NCI-H82 treated with DMSO at 0.1 percent for 48 hours (cell line): ENCODE measurements around the gene POLD4.

Experiments used
- DNase-seq: peaks from one replicate; lab custom pipeline; 2025; ENCODE audit not compliant: unreplicated experiment; lab: John Stamatoyannopoulos, UW

POLD4 gene

DNA sequence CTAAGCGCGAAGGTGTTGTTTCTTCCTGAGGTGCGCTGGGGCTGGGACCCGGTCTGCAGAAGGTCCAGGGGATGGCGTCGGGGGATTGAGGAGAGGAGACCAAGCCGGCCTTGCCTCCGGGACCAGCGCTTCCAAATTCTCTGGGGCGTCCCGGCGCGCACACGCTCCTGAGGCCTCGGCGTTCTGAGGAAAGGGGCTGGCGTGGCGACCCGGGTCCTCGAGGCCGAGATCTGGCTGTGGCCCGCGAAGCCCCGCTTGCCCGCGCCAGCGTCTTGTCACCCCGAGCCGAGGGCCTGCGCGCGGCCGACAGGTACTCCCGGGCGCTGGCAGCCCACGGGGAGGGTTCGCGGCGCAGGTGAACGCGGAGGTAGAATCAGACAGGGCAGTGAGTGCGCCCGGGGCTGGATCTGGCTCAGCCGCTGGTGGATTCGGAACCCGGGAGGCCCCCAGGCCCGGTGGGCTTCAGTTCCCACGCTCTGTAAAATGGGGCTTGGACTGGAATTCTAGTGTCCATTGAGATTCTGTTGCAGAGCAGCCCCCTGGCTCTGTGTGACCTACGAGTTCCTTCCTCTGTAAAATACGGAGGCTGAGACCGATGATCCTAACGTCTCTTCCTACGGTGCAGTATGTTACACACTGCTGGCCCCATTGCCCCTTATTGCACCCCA lies 35.3 kb downstream of the POLD4 start:
- no peak for DNase-seq

DNA sequence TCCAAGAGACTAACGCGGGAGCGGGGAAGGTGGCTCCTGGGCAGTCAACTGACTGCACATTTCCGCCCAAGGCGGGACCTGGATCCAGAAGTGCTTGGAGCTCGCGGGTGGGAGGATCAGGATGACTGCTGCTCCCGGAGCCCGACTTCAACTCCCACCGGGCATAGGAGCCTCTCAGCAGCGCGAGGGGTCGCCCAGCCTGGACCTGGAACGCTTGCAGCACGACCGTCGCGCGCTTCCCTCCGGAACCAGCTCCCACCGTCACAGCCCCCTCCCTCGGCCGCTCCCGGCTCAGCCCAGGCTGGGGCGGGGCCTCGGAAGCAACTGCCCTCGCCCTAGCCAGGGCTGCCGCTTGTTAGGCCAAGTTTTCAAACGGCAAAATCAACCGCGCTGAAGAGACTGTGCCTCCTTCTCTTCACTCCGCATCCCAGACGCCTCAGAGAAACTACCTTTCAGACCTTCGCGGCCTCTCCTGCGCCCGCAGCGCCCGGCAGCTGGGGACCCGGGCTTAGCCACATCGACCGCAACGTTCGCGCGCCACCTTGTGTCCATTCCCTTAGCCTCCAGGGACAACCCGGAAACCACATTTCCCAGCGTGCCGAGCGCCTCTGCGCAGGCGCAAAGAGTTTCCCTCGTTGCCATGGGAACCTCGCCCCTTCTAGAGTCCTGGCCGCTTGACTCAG lies 36.0 kb downstream of the POLD4 start:
- DNase-seq = peak; percentile 77

DNA sequence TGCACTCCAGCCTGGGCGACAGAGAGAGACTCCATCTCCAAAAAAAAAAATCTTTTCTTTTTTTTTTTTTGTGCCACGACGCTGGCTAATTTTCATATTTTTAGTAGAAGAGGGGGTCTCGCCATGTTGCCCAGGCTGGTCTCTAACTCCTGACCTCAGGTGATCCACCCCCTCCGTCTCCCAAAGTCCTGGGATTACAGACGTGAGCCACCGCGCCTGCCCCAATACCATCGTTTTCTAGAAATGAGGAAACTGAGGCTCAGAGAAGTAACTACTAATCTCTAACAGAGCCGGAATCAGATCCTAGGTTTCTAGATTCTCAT lies 36.5 kb downstream of the POLD4 start:
- no peak for DNase-seq

DNA sequence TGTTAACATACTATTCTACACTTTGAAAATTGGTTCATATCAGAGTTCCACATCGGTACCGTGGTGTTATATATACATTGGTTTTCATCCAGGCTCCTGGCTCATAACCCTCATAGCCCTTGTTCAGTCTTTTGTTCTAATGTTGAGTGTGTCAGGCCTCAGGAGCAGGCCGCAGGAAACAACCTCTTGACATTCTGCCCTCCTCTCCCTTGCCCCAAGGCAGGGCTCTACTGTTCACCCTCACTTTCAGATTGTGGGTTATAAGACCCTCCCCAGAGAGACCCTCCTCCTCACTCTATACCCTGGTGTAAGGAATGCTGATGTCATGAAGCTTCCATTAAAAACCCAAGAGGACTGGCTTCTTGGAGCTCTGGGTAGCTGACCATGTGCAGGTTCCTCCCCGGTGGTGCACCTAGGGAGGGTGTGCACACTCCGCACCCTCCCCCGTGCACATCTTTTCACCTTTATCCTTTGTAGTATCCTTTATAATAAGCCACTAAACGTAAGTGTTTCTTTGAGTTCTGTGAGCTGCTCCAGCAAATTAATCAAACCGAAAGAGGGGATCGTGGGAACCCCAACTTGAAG lies 37.9 kb downstream of the POLD4 start:
- no peak for DNase-seq

DNA sequence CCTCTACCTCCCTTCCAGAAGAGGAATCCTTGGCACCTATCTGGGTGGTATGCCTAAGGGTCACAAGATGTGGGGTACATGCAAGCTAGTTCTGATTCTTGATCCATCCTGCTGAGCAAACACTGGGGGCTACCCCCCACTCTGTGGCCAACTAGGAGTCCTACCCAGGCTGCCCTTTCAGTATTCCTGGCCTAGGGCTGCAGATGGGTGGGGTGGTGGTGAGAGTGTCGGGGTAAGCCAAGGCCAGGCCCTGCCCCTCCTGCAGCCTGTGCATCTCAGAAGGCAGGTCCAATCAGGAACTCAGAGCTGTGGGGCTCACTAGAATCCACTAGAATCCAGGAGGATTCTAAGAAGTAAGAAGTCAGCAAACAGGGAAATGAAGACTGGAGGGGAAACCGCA lies 39.1 kb downstream of the POLD4 start:
- DNase-seq = no peak

DNA sequence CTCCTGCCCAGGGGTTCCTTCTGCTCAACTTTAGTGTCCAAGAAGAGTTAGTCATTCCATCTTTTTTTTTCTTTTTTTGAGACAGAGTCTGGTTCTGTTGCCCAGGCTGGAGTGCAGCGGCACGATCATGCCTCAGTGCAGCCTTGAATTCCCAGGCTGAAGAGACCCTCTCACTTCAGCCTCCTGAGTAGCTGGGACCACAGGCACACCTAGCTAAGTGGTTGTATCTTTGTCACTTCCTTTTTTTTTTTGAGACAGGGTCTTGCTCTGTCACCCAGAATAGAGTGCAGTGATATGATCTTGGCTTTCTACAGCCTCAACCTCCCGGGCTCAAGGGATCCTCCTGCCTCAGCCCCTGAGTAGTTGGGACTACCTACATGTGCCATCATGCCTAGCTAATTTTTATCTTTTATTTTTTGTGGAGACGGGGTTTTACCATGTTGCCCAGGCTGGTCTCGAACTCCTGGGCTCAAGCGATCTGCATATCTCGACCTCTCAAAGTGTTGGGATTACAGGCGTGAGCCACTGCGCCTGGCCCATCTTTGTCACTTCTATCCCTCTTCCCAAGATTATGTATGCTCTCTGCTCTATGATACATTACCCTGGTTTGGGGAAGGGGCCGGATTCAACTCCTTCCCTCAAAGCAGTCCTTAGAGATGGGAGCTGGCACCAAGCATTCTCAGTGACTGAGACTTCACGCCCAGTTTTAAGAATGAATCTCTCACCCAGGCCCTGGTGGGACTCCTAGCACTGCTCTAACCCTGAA lies 40.0 kb downstream of the POLD4 start:
- DNase-seq = no peak

DNA sequence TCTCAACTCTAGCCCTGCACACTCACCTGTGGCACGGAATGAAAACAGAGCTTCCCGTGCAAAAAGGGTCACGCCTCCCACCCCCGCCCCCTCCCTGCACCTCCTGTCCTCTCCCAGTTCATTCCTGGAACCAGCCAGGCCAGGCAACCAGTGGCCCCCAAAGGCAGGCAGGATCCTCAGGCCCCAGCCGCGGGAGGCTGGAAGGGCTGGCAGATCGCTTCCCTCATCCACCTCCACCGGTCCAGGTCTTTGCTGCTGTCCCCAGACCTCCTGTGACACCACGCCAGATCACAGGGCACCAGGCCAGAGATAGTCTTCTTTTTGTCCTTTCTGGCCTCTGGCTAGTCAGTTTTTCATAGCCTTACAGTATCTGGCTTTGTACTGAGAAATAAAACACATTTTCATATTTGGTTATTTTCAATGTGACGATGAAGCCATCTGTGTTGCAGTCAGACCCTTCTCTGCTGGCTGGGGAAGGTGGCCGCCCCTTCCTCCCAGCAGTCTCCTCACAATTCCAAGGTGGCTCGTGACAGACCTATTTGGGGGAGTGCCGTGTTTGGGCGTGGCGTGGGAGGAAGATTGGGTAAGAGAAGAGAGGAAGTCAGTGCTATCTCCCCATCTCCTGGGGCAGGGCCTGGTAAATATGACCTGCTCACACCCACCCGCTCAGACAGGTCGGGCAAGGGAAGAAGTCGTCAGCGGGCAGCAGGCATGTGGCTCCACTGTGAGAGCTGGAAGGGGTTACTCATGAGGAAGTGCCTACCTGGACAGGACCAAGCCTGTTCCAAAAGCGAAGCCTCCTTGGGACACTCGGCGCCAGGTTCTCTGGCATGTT lies 40.9 kb downstream of the POLD4 start:
- DNase-seq = no peak

DNA sequence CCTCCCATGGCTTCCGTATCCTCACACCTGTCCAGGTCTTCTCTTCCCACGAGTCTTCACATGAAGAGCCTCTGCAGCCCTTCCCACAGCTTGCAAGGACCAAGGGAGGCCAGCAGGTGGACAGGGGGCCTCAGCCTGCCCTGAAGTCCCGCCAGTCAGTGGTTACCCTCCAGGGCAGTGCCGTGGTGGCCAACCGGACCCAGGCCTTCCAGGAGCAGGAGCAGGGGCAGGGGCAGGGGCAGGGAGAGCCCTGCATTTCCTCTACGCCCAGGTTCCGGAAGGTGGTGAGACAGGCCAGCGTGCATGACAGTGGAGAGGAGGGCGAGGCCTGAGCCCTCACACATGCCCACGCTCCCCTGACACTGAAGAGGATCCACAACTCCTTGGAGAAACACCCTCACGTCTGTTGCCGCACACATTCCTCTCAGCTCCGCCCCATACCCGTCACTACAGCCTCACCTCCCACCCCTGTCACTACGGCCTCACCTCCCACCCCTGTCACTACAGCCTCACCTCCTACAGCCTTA lies 41.7 kb downstream of the POLD4 start:
- DNase-seq = no peak

DNA sequence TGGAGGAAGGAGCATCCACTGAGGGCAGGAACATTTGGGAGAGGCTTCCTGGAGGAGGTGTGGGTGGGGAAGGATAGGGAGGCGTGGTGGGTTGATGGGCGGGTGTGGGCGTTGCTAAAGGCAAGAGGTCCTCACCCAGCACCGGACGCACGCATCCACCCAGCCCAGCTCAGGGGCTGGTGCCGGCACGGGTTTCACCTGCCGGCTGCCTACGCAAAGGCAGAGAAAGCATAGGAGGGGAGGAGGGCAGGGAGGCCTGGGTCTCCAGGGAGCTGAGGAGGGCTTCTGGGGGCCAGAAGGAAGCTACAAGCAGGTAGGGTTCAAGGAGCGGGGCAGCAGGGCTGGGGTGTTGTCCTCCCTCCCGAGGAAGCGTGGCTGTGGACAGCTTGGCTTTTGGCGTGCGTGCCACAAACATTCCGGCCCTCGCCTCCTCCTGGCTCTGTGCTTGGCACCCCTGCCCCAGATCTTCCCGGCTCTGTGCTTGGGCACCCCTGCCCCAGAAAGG lies 42.2 kb downstream of the POLD4 start:
- no peak for DNase-seq

DNA sequence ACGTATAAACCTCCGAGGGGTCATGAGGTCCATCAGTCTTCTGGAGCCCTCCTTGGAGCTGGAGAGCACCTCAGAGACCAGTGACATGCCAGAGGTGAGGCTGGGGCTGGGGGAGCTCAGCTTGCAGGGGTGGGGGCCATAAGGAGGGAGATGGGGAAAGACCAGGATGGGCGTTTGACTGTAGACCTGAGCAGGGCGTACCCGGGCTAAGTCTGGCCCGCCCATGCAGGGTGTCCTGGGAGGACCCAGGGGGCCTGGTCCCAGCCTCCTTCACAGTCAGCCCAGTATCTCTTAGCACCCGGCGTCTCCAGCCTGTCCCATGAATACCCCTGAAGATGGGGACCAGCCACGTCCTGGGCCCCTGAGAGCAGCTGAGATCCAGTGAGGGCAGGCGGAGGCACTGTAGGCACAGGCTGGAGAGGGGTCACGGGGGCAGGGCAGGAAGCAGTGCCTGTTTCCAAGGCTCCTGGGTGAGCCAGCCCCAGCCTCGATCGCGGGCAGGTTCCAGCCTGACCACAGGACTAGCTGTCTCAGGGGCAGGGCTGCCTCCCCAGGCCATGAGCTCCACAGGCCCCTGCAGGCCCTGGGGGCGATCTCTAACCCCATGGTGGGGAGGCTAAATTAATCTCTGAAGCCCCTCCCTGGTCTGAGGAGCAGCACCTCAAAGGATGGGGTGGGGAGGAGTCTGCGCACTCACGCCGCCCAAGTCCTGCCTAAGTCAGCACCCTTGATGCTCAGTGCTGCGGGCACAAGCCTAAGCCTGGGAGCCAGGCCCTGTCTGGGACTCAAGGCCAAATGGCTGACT lies 42.9 kb downstream of the POLD4 start:
- no peak for DNase-seq

DNA sequence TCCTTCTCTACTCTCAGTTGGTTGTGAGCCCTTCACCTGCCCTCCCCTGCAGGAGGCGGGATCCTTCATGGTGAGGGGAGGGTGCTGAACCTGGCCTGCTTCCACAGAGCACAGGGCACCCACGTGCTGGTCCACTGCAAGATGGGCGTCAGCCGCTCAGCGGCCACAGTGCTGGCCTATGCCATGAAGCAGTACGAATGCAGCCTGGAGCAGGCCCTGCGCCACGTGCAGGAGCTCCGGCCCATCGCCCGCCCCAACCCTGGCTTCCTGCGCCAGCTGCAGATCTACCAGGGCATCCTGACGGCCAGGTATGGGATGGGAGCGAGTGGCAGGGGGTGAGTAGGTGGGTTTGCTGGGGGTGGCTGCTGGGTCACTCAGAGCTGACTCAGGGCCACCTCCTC lies 43.7 kb downstream of the POLD4 start:
- DNase-seq = no peak

DNA sequence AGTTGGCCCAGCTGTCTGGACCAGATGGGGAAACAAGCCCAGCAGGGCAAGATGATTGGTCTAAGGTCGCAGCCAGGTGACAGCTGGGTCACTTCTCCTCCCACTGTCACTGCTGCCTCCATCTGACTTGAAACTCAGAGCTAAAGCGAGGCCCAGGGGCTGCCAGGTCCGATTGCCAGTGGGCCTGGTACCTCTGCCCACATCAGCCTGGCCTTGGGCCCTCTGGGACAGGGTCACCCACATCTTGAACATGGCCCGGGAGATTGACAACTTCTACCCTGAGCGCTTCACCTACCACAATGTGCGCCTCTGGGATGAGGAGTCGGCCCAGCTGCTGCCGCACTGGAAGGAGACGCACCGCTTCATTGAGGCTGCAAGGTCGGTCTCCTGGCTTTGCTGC lies 44.2 kb downstream of the POLD4 start:
- DNase-seq = no peak

DNA sequence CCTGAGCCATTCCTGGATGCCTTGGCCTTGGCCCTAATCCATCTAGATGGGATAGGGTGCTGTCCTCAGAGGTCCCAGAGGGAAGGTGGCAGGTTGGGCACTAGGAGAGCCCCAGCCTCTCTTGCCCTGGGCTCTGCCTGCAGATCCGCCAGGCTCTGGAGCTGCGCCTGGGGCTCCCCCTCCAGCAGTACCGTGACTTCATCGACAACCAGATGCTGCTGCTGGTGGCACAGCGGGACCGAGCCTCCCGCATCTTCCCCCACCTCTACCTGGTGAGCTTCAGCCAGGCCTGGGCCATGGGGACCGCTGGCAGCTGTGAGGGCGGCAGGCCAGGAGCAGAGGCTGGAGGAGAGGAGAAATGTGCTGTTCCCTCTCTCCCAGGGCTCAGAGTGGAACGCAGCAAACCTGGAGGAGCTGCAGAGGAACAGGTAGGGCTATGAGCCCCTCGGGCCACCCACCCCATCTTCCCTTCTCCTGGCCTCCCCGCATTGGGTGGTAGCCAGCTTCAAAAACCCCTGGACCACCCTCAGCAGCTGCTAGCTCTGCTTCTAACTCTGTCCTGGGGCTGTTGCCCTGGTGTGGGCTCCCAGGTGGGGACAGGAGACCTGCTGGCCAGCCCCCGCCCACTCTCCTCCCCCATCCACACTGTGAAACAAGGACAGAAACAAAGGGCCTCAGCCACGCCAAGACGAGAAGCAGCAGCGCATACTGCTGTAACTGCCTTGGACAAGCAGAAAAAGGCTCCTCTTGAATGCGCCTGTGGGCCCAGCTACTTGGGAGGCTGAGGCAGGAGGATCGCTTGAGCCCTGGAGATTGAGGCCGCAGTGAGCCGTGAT lies 45.1 kb downstream of the POLD4 start:
- DNase-seq = no peak

DNA sequence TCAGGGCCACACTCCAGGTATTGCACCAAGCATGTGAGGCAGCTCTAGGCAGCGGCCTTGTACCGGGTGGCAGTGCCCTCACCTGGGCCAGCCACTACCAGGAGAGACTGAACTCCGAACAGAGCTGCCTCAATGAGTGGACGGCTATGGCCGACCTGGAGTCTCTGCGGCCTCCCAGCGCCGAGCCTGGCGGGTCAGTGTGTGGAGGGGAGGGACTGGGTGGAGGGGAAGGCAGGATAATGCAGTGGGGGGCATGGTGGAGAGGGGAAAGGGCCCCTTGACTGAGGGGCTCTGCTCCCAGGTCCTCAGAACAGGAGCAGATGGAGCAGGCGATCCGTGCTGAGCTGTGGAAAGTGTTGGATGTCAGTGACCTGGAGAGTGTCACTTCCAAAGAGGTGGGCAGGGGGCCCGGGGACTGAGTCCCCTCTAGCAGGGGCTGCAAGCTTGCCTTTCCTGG lies 45.8 kb downstream of the POLD4 start:
- no peak for DNase-seq

DNA sequence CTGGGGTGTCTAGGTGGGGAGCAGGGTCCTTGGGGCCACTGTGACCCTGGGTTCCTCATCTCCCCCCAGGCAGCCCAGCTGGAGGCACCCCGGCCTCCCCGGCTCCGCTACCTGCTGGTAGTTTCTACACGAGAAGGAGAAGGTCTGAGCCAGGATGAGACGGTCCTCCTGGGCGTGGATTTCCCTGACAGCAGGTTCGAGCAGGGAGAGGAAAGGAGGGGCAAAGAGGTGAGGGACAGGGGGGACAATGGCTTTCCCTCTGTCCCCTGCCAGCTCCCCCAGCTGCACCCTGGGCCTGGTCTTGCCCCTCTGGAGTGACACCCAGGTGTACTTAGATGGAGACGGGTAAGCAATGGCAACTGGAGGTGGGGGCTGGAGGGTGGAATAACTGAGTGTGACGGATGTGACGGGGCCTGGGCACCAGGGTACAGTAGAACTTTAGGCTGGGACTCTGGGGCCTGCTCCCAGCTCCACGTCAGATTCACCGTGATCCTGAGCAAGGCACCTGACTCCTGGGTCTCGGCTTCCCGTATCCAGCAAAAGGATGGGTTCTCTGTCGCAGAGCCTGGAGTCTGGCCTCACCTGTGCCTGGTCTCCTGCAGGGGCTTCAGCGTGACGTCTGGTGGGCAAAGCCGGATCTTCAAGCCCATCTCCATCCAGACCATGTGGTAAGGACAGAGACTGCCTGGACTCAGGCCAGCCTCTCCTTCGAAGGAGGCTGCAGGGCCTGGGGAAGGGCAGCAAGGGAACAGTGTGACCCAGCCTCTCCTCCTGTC lies 46.4 kb downstream of the POLD4 start:
- DNase-seq = no peak

DNA sequence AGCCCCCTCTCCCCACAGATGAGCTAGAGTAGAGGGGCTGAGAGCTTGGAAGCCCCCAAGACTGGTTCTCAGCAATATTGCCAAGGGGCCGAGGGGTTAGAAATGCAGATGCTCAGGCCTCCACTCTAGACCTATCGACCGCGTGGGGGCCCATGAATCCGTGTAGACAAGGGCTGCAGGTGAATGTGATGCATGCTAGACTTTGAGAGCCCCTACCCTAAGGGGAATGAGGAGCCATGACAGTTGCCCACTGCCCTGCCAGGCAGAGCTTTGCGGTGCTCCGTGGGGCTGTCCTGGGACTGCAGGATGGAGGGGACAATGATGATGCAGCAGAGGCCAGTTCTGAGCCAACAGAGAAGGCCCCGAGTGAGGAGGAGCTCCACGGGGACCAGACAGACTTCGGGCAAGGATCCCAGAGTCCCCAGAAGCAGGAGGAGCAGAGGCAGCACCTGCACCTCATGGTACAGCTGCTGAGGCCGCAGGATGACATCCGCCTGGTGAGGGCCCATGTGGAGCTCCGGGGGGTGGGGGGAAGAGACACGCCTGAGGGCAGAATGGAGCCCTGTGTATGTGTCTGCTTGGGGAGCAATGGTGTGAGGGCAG lies 48.7 kb downstream of the POLD4 start:
- DNase-seq = no peak

DNA sequence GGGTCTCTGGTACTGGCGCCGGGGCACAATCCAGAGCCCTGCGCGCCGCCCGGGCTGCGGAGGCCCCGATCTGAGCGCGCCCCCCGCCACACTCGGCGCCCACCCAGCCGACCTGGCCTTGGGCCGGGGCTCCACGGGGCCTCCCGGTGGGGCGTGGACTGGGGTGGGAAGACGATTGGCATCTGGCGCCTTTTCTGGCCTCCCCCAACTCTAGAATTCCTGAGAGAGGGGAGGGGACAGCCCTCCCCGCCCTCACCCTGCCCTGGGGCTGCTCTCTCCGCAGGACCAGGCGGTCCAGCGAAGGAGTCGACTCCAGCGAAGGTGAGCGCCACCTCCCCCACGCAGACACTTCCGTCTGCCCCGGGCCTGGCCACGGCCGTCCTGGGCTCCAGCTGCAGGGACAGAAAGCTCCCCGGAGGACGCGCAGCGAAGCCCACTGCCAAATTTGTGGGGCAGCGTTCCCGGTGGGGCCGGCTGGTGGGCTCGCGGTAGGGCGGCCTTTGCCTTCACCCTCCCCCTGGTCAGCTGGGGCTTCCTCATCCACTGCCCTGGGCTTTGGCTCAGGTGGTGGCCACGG lies 49.4 kb downstream of the POLD4 start:
- DNase-seq = no peak
